DOHH2 (cell line): ENCODE results near the gene PGAM1.

ENCODE experiments used
- H3F3A ChIP-seq: fragments of 200-600 bp; sonication (generic), shearing (Covaris generic); 2 replicates; pipeline ENCODE4 v1.6.0; 2016; ENCODE audit warnings: antibody characterized with exemption, mild to moderate bottlenecking; ENCODE audit not compliant: control insufficient read depth, insufficient read depth
- H3K27ac ChIP-seq: fragments of 200-600 bp; sonication (generic); 2 replicates; pipeline ENCODE4 v1.5.1; 2014; ENCODE audit warnings: low read depth, mild to moderate bottlenecking, low read length, moderate library complexity
- H3K27me3 ChIP-seq: fragments of 200-600 bp; sonication (generic); 2 replicates; pipeline ENCODE4 v1.6.1; 2014; ENCODE audit warnings: mild to moderate bottlenecking, low read length, mixed read lengths; ENCODE audit not compliant: control insufficient read depth
- H3K36me3 ChIP-seq: fragments of 200-600 bp; sonication (generic); 2 replicates; pipeline ENCODE4 v1.6.1; 2014; ENCODE audit warnings: mild to moderate bottlenecking, low read length, moderate library complexity, mixed read lengths; ENCODE audit not compliant: control insufficient read depth
- H3K4me1 ChIP-seq: fragments of 200-600 bp; sonication (generic); 2 replicates; pipeline ENCODE4 v1.6.1; 2014; ENCODE audit warnings: mild to moderate bottlenecking, low read length, mixed read lengths; ENCODE audit not compliant: control insufficient read depth
- H3K4me2 ChIP-seq: fragments of 200-600 bp; sonication (generic); 2 replicates; pipeline ENCODE4 v1.6.0; 2014; ENCODE audit warnings: mild to moderate bottlenecking, low read length, moderate library complexity
- H3K4me3 ChIP-seq: fragments of 200-600 bp; sonication (generic); 2 replicates; pipeline ENCODE4 v1.5.1; 2014; ENCODE audit warnings: mild to moderate bottlenecking, low read length, mixed read lengths
- H3K79me2 ChIP-seq: fragments of 200-600 bp; sonication (generic); 2 replicates; pipeline ENCODE4 v1.6.1; 2014; ENCODE audit warnings: mild to moderate bottlenecking, low read length, mixed read lengths; ENCODE audit not compliant: control insufficient read depth
- H3K9me2 ChIP-seq: fragments of 200-600 bp; sonication (generic); replicated peaks from 2 replicates; pipeline ENCODE4 v1.6.1; 2014; ENCODE audit warnings: mild to moderate bottlenecking, low read length, mixed read lengths; ENCODE audit not compliant: control insufficient read depth
- H3K9me3 ChIP-seq: fragments of 200-600 bp; sonication (generic); 2 replicates; pipeline ENCODE4 v1.6.1; 2014; ENCODE audit warnings: antibody characterized with exemption, low read length, mixed read lengths; ENCODE audit not compliant: control insufficient read depth, insufficient read depth
- H4K20me1 ChIP-seq: fragments of 200-600 bp; sonication (generic); 2 replicates; pipeline ENCODE4 v1.6.0; 2014; ENCODE audit warnings: low read depth, mild to moderate bottlenecking, antibody characterized with exemption, low read length, moderate library complexity; ENCODE audit not compliant: control insufficient read depth, insufficient read depth
- EZH2phosphoT487 ChIP-seq: fragments of 200-600 bp; sonication (generic); IDR thresholded peaks from 2 replicates; pipeline ENCODE4 v1.6.1; 2017; ENCODE audit warnings: borderline replicate concordance, mild to moderate bottlenecking, antibody characterized with exemption, low read length, moderate library complexity, mixed read lengths
- TF ChIP-seq, protein P1 (sequence below): fragments of 200-600 bp; sonication (generic); IDR thresholded peaks from one replicate; pipeline ENCODE4 v1.5.1; 2014; ENCODE audit warnings: antibody characterized with exemption, mild to moderate bottlenecking, low read depth, low read length; ENCODE audit not compliant: poor library complexity, severe bottlenecking

Gene PGAM1

DNA sequence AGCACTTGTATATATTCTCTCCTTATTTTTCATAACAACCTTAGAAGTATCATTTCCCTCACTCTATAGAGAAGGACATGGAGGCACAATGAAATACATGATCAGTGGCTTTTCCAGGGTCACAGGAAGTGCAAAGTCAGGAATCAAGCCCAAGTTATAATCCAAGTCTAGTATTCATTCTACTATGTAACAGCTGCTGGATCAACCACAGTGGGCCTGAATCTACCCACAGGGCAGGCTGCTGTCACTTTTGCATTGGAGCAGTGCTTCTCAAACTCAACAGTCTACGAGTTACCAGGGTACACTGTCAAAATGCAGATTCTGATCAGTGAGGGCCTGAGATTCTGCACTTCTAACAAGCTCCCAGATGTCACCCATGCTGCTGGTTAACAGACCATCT is 38.2 kb downstream of the PGAM1 start:
- Histone ChIP-seq H4K20me1 (no peaks in the 10 kb centered on the region), H3F3A (0 out of 2 replicates have a peak, but pooled peaks cover 3% of the 10 kb centered on the region), H3K4me3 (no peak overlapping the region), H3K9me3 (no peaks in the 10 kb centered on the region), H3K4me2 (no peak overlapping the region), H3K79me2 (no peaks in the 10 kb centered on the region), H3K27me3 (no peaks in the 10 kb centered on the region), H3K9me2 (no peaks in the 10 kb centered on the region), H3K4me1 (peaks cover 13% of the 10 kb centered on the region), H3K27ac (no peak overlapping the region), H3K36me3 (peaks cover 91% of the 10 kb centered on the region)
- TF ChIP-seq, protein P1, sequence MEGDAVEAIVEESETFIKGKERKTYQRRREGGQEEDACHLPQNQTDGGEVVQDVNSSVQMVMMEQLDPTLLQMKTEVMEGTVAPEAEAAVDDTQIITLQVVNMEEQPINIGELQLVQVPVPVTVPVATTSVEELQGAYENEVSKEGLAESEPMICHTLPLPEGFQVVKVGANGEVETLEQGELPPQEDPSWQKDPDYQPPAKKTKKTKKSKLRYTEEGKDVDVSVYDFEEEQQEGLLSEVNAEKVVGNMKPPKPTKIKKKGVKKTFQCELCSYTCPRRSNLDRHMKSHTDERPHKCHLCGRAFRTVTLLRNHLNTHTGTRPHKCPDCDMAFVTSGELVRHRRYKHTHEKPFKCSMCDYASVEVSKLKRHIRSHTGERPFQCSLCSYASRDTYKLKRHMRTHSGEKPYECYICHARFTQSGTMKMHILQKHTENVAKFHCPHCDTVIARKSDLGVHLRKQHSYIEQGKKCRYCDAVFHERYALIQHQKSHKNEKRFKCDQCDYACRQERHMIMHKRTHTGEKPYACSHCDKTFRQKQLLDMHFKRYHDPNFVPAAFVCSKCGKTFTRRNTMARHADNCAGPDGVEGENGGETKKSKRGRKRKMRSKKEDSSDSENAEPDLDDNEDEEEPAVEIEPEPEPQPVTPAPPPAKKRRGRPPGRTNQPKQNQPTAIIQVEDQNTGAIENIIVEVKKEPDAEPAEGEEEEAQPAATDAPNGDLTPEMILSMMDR = no peak
- TF ChIP-seq EZH2phosphoT487 = no peak

DNA sequence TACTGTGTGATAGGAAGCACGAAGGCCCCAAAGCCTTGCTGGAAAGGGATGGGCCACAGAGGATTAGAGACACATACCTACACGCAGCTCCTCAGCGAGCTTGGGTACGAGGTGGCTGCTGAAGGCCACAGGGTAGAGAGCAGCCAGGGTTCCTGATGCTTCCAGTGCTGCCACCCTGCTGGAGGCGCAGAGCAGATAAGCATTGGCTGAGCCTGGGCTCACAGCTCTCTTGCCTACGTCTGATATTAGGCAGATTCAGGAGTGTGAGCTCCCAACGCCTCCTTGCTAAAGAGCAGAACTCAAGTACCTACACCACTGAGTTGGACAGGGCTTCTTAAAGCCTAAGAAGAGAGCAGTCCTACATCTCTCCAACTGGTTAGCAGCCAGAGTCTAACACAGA is 40.0 kb downstream of the PGAM1 start:
- H3K9me2 ChIP-seq = no peaks in the 10 kb centered on the region
- H3K9me3 ChIP-seq = no peaks in the 10 kb centered on the region
- no peaks in the 10 kb centered on the region for H4K20me1 ChIP-seq
- H3K4me3 ChIP-seq = no peak overlapping the region
- TF ChIP-seq EZH2phosphoT487 = no peak
- TF ChIP-seq, protein P1 = no peak
- peaks cover 90% of the 10 kb centered on the region for H3K36me3 ChIP-seq
- peaks cover 14% of the 10 kb centered on the region for H3K4me1 ChIP-seq
- no peaks in the 10 kb centered on the region for H3K27me3 ChIP-seq
- H3K27ac ChIP-seq = no peak overlapping the region
- H3K4me2 ChIP-seq = no peak overlapping the region
- no peaks in the 10 kb centered on the region for H3K79me2 ChIP-seq
- H3F3A ChIP-seq = 0 out of 2 replicates have a peak, but pooled peaks cover 3% of the 10 kb centered on the region

DNA sequence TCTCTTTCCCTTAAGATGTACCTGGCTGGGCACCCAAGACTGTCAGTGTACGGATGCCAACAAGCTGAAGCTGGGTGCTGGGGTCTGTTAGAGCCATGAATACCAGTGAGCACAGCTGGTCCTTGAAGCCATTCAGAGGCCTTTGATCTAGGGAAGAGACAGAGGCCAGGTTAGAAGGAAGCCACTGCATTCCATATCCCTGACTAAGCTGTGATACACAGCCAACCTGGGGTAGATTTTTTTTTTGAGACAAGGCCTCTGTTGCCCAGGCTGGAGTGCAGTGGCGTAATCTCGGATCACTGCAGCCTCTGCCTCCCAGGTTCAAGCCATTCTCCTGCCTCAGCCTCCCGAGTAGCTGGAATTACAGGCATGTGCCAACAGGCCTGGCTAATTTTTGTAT is 40.8 kb downstream of the PGAM1 start:
- no peaks in the 10 kb centered on the region for H3K79me2 ChIP-seq
- no peaks in the 10 kb centered on the region for H3K9me3 ChIP-seq
- no peak overlapping the region for H3K27ac ChIP-seq
- TF ChIP-seq, protein P1 = no peak
- no peak for TF ChIP-seq EZH2phosphoT487
- H3K4me1 ChIP-seq = peaks cover 14% of the 10 kb centered on the region
- H3K4me2 ChIP-seq = no peak overlapping the region
- H4K20me1 ChIP-seq = no peaks in the 10 kb centered on the region
- H3K9me2 ChIP-seq = no peaks in the 10 kb centered on the region
- H3F3A ChIP-seq = 0 out of 2 replicates have a peak, but pooled peaks cover 3% of the 10 kb centered on the region
- no peak overlapping the region for H3K4me3 ChIP-seq
- H3K36me3 ChIP-seq = peaks cover 85% of the 10 kb centered on the region
- no peaks in the 10 kb centered on the region for H3K27me3 ChIP-seq
